HG02840 (cell line): Measurements from ENCODE around the gene ITPK1.
"Not testable (repeated sequence)": the region's sequence is repeated elsewhere in the genome, so short reads cannot be mapped to it uniquely, and the experiment has no call there.

Experiments
- ATAC-seq: cut with Tn5 transposase; IDR thresholded peaks from one replicate; pipeline ENCODE4 v1.9.1; 2021; ENCODE audit warnings: mild to moderate bottlenecking, moderate library complexity, moderate number of reproducible peaks; ENCODE audit not compliant: unreplicated experiment, low FRiP score

ITPK1 gene

GRCh38 chr14:93064411-93065271 is 51.1 kb downstream of the ITPK1 start:
- ATAC-seq = no peak

GRCh38 chr14:93063393-93063792 is 52.3 kb downstream of the ITPK1 start:
- ATAC-seq = no peak

- ATAC-seq = no peak
These were observed 52.8 kb downstream of the ITPK1 start for GRCh38 chr14:93062890-93063289.

GRCh38 chr14:93062013-93062412 is 53.7 kb downstream of the ITPK1 start:
- ATAC-seq = not testable (repeated sequence)

- ATAC-seq = no peak
These were observed 54.2 kb downstream of the ITPK1 start for GRCh38 chr14:93061380-93062012.

- ATAC-seq = no peak
These were observed 54.9 kb downstream of the ITPK1 start for GRCh38 chr14:93060841-93061240.

GRCh38 chr14:93059917-93060545 is 55.7 kb downstream of the ITPK1 start:
- ATAC-seq = no peak

GRCh38 chr14:93059260-93059659 is 56.5 kb downstream of the ITPK1 start:
- ATAC-seq = no peak

GRCh38 chr14:93057586-93058280 is 58.0 kb downstream of the ITPK1 start:
- no peak for ATAC-seq

- ATAC-seq = no peak
These were observed 58.7 kb downstream of the ITPK1 start for GRCh38 chr14:93056840-93057585.

GRCh38 chr14:93056166-93056839 is 59.4 kb downstream of the ITPK1 start:
- ATAC-seq = no peak

GRCh38 chr14:93055651-93056115 is 60.0 kb downstream of the ITPK1 start:
- ATAC-seq = no peak

- ATAC-seq = no peak
These were observed 60.8 kb downstream of the ITPK1 start for GRCh38 chr14:93054876-93055275.

- no peak for ATAC-seq
These were observed 61.7 kb downstream of the ITPK1 start for GRCh38 chr14:93054006-93054405.

- ATAC-seq = no peak
These were observed 63.9 kb downstream of the ITPK1 start for GRCh38 chr14:93051600-93052546.

- no peak for ATAC-seq
These were observed 65.0 kb downstream of the ITPK1 start for GRCh38 chr14:93050761-93051160.

GRCh38 chr14:93049867-93050331 is 65.8 kb downstream of the ITPK1 start:
- ATAC-seq = no peak

GRCh38 chr14:93049315-93049714 is 66.4 kb downstream of the ITPK1 start:
- ATAC-seq = no peak
